Measurements from ENCODE around the gene RGS19.
A peak's percentile ranks its signal among the peaks of the same experiment; 100 is the strongest.
"Not testable (repeated sequence)": the region's sequence is repeated elsewhere in the genome, so short reads cannot be mapped to it uniquely, and the experiment has no call there.

The RGS19 gene

DNA sequence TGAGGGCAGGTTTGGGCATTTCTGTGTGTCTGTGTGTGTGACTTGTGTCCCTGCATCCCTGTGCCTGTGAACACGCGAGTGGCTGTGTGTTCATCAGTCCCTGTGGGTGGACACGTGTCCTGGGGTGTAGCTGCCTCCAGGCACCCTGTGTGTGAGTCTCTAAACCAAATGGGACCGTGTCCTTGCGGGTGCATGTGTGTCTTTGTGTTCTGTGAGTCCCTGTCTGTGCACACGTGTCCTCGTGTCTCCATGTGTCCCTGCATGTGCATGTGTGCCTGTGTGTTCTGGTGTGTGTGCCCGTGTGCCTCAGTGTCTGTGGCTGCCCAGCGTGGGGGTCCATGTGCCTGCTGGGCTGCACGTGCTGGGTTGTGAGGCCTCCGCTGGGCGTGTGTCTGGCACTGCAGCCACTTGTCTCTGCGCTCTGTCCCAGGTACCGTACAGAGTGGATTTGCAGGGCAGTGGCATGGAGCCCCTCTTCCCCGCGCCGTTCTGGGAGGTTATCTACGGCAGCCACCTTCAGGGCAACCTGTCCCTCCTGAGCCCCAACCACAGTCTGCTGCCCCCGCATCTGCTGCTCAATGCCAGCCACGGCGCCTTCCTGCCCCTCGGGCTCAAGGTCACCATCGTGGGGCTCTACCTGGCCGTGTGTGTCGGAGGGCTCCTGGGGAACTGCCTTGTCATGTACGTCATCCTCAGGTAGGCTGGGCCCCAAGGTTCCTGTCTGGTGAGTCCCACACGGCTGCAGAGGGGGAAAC, 13.1 kb upstream of the RGS19 start:
- DNase-seq, result no peak

- no peak for DNase-seq
Observed at GRCh38 chr20:64091770-64092169, 12.5 kb upstream of the RGS19 start.

DNA sequence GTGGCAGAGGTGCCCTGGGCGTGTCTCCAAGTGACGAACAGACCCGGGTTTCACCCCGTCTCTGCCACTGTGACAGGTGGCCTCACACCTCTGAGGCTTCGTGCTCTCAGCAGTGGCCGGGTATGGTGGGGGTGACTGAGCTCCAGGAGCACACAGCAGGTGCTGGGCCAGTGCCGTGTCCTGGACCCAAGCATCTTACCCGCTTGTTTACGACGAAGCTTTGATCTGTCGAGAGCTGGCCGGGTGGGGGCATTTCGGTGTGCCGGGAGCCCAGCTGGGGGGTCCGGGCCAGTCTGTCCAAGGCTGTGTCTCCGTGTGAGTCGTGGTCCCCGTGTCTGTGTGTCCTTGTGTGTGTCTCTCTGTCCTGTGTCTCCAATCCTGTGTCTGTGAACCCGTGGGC, 12.0 kb upstream of the RGS19 start:
- no peak for DNase-seq

DNA sequence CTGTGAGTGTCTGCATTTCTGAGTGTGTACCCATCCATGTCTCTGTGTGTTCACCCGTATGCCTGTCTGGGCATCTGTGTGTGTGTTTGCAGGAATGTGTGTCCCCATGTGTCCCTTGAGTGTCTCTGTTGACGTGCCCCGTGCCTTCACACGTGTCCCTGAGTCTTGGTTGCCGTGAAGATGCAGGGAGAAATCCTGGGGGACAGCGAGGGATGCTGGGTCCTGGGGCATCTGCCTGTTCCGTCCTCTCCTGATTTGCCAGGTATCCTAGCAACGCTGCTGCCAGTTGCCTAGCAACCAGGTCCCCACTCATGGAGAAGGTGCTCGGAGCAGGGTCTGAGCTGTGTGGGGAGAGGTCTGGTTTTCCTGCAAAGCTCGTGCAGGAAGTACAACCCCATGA, 10.8 kb upstream of the RGS19 start:
- DNase-seq, result no peak

DNA sequence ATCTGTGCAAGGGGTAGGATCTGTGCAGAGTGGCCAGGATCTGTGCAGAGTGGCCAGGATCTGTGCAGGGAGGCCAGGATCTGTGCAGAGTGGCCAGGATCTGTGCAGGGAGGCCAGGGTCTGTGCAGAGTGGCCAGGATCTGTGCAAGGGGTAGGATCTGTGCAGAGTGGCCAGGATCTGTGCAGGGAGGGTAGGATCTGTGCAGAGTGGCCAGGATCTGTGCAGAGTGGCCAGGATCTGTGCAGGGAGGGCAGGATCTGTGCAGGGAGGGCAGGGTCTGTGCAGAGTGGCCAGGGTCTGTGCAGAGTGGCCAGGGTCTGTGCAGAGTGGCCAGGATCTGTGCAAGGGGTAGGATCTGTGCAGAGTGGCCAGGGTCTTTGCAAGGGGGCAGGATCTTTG, 9.3 kb upstream of the RGS19 start:
- not testable (repeated sequence) for DNase-seq

GRCh38 chr20:64087226-64087825, 8.0 kb upstream of the RGS19 start:
- DNase-seq, result not testable (repeated sequence)

- no peak for DNase-seq
Observed at GRCh38 chr20:64086801-64087200, 7.5 kb upstream of the RGS19 start.

- no peak for DNase-seq
Observed at GRCh38 chr20:64084685-64085152, 5.4 kb upstream of the RGS19 start.

DNA sequence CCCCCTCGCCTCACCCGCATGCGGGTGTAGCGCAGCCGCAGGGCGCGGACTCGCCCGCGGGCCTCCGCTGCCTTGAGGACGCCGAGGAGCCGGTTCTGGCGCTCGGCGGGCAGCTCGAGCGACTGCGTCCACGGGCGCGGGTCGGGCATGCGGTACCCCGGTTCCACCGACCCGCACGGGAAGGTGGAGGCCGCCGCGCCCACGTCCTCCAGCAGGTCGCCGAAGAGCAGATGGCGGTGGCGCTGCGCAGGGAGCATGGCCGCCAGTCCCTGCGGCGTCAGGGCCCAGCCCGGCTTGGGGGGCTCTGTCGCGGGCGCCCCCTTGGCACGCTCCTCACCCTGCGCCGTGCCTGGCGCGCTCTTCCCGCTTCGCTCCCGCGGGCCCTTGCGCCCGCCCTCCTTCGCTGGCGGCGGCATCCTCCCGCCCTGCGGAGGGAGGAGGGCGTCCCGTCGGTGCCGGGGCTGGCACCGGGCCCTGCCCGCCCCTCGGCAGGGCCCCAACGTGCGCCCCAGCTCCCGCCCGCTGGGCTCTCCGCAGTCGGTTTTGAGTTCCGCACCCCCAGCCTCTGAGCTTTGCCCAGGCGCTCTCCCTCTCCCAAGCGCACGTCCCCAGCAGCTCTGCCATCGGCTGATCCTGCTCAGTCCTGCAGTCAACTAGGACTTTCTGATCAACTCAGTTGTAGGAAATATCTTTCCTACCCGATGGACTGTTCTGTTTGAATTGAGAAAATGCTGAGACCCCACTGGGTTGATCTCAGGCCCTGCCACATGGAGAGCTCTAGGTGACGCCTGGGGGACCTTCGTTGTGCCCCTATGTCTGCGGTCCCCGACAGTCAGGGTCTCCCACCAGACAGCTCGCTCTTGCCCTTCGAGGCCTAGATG, 4.7 kb upstream of the RGS19 start, which contains the start of gene LKAAEAR1:
Gene LKAAEAR1, minus strand, starts transcription at position 595 of the 881 bp plus-strand sequence. Its CDS starts 179 bp downstream, at position 416.
- DNase-seq, result no peak

DNA sequence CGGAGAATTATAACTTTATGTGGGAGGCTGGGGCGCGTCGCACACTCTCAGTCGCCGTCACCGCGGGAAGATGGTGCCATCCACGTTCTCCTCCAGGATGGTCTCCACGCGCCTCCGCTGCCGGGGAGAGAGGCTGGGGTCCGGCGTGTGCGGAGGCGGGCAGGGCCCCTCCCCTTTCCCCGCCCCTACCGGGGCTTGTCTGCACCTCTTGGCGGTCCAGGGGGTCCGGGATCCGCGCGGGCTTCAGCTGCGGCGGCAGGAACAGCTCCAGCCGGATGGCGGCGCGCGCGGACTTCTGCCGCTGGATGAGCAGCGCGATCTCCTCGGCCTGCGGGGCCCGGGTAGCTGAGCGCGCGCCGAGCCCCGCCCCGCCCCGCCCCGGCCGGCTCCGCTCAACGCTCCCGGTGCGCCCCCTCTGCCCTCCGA, 4.1 kb upstream of the RGS19 start:
- DNase-seq, result peak; percentile 66

DNA sequence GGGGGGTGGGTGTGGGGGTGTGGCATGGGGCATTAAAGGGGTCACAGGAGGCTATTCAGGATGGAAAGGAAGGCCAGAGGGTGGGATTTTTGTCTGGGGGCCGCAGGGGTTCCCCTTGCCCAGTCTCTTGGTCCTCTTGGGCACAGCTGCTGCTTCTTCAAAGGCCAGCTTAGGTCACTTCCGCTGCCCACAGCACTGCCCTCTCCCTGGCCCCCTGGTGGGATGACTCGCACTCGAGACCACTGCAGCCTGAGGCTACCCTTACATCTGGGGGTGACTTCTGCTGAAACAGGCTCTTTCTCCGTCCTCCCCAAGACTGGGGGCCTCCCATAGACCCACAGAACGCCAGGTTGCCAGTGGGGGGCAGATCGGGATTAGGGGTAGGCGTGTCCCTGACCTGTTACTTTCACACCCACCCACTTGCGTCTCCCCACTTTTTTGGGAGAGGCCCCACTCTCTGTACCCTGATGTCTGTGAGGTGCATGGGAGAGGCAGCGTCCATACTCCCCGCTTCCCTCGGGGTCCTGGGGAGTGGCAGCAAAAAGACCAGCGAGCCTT, 3.6 kb upstream of the RGS19 start:
- no peak for DNase-seq

DNA sequence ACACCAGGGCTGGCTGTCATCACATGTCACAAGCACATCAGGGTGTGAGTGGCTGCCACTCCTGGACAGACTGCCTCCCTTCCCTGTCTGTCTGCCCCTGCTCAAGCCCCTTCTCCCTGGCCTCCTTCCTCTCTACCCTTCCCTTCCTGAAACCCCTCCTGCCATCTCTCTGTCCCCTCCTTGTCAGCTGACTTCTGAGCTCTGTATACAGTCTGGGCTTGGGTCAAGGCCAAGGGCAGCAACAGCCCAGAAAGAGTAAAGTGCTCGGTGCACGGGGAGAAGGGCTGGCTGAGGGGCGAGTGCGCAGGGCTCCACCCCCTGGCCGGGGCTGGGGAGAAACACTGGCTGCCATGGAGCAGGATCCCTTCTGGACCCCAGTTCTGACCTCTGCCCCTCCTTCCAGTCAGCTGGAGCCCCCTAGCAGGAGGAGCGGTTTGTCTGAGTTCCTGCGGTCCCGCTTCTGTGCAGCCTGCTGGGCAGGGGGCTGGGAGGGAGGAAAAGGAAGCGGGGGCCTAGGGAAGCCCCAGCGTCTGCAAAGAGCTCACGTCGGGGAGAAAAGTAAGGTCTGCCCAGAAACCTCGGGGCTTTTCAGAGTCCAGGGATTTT, 2.9 kb upstream of the RGS19 start:
- no peak for DNase-seq

GRCh38 chr20:64081624-64081964, 2.3 kb upstream of the RGS19 start:
- no peak for DNase-seq

GRCh38 chr20:64080813-64081623, 1.7 kb upstream of the RGS19 start:
- DNase-seq, result no peak

DNA sequence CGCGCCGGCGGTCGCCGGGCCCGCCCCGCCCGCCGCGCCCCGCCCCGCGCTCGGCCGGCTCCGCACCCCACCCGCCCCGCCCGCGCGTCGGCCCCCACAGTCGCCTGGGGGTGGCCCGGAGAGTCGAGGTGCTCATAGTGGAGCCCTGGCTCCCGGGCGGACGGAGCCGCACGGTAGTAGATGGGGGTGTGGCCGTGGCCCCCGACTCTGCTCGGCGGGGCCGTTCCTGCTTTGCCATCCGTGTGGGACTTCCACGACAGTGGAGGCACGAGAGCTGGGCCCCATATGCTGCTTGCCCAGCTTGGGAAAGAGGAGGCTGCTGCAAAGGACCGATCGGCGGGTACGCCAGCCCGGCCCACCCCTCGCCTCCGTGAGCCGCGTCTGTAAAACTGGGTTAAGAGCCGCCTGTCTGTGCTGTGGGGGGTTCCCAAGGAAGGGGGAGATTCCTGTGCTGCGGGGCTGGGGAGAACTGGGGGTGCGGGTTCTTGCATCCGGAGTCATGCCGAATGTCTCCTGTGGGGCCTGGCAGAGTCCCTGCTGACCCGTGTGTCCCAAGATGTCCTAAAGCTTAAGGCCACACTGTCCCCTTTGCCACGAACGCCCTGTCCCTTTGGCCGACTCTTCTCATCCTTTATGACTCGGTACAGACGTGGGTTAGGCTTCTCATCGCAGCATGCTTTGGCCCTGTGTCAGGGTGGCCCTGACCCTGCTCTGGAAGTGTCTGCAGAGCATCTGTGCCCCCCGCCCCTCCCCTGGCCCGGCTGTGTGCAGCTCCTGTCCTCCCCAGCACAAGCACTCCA, 895 bp upstream of the RGS19 start, which contains the start of gene OPRL1:
Gene OPRL1, plus strand, starts transcription at position 70 of the 800 bp plus-strand sequence. CDS start 12,639 bp downstream, outside the sequence.
- no peak for DNase-seq

GRCh38 chr20:64078934-64079272, 415 bp downstream of the RGS19 start:
- no peak for DNase-seq

GRCh38 chr20:64077876-64078551, 1.3 kb downstream of the RGS19 start:
- DNase-seq, result peak; percentile 80

DNA sequence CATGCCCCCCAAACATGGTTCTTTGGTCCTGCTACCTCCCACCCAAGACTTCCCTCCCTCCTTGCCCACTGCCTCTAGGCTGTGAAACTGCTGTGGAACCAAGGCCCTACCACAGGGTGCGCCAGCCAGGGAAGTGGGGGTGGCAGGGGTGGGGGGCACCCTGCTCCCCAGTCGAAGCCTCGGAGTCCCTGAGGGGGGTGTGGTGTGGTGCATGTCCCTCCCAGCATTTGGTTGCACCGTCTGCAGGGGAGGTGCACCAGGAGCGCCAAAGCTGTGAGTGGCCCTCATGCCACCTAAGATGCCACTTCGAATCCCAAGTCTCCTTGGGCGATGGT, 1.8 kb downstream of the RGS19 start:
- no peak for DNase-seq

- peak; percentile 86 for DNase-seq
Observed at GRCh38 chr20:64077094-64077493, 2.2 kb downstream of the RGS19 start.
